ENCODE measurements around the gene KNCN. TPM values are rescaled to one million over a fixed set of nuclear protein-coding genes. Genes with fewer than 3 reads are reported as not detected.

KNCN gene
- total and polyA plus RNA-seq, 10 donors: not detected

GRCh38 chr1:46532498-46533178, 18.8 kb downstream of the KNCN start:
- no peaks in the 10 kb centered on the region for H3K9me3 ChIP-seq
- no peak for TF ChIP-seq POLR2A (IDR thresholded peaks at IDR 0.05)
- TF ChIP-seq CTCF (IDR thresholded peaks at IDR 0.05 in 8 of 11, conservative IDR thresholded peaks at IDR 0.05 in 3 of 11): peak in 10 of 11 experiments; percentile 12 to 79 (median 58)
- peak in 2 of 3 donors; percentile 7 to 30 for TF ChIP-seq POLR2AphosphoS5 (IDR thresholded peaks at IDR 0.05)
- H3K27me3 ChIP-seq (replicated peaks in 1 of 7): peaks cover 0 to 92% (median 15%) of the 10 kb centered on the region in 7 donors
- H3K4me1 ChIP-seq: peaks cover 0 to 19% (median 10%) of the 10 kb centered on the region in 6 donors
- peak overlapping the region in 4 of 8 donors; percentile 3 to 56 (median 50) for H3K27ac ChIP-seq
- intact Hi-C loops (cut with DNase I; ENCODE audit: low total_unique reads): no loop called here
- peak; percentile 94 for DNase-seq
- H3K36me3 ChIP-seq: no peaks in the 10 kb centered on the region
- H3K4me3 ChIP-seq: peak overlapping the region in 7 of 8 donors; percentile 22 to 70 (median 41)
- WGBS, 5 donors: 0 to 2% (median 1%) methylated on average over 26 to 31 of the region's 31 CpGs

DNA sequence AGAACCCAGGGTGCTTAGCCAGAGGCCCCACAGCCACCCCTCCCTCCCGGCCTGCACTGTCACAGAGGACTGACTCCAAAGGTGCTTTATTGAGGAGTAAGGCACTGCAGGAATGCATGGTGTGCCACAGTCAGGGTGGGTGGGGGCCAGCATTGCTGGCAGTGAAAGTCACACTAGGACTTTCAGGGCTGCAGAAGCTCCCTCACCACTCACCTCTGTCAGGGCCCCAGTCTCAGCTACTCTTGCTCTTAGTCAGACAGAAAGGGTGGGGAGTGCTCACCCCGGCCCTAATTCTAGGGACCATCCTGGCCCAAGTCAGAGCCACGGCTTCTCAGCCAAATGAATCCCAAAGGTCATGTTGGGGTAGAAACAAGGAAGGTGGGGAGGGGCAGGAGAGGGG, 19.4 kb downstream of the KNCN start:
- WGBS, 5 donors: 55 to 83% (median 65%) methylated on average over 2 to 3 of the region's 3 CpGs
- peaks cover 0 to 94% (median 15%) of the 10 kb centered on the region in 7 donors for H3K27me3 ChIP-seq (replicated peaks in 1 of 7)
- intact Hi-C loops (cut with DNase I; ENCODE audit: low total_unique reads): no loop called here

DNA sequence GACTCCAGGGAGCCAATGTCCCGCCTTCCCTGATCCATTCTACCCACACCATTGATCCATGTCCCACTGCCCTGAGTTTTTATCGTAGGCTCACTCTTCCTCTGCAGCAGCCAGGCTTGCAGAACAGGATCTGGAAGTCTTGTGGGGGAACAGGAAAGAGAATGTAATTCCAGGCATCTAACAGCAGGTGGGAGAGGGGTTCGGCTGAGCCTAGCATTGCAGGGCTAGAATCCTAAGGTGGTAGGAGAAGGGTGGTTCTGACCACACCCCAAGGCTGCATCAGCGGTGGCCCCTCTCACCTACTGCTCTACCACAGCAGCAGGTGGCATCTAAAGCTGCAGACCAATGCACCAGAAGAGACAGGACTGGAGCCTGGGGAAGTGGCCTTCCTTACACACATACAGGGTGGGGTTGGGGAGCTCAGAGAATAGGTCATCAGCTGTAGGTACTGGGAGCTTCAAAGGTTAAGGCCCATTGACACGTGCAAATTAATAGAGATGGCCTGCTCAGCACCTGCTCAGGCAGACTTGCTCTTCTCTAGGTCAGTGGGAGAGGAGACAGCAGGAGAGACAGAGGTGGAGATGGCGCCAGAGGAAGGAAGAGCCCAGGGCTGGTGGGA, 20.5 kb downstream of the KNCN start:
- Histone ChIP-seq H3K4me1 (peaks cover 0 to 19% (median 10%) of the 10 kb centered on the region in 6 donors), H3K27ac (no peak overlapping the region), H3K9me3 (no peaks in the 10 kb centered on the region), H3K36me3 (no peaks in the 10 kb centered on the region), H3K4me3 (no peak overlapping the region), H3K27me3 (replicated peaks in 1 of 7) (peaks cover 0 to 96% (median 17%) of the 10 kb centered on the region in 7 donors)
- 57 to 64% (median 62%) methylated on average over 6 of the region's 6 CpGs for WGBS, 5 donors
- no peak for DNase-seq
- TF ChIP-seq POLR2AphosphoS5 (IDR thresholded peaks at IDR 0.05): no peak
- no peak for TF ChIP-seq POLR2A (IDR thresholded peaks at IDR 0.05)
- TF ChIP-seq CTCF (IDR thresholded peaks at IDR 0.05 in 8 of 11, conservative IDR thresholded peaks at IDR 0.05 in 3 of 11): no peak
- intact Hi-C loops (cut with DNase I; ENCODE audit: low total_unique reads): no loop called here

More for the DNA sequence above, 19.4 kb downstream of the KNCN start:
- TF ChIP-seq CTCF (IDR thresholded peaks at IDR 0.05 in 8 of 11, conservative IDR thresholded peaks at IDR 0.05 in 3 of 11) (no peak), POLR2A (IDR thresholded peaks at IDR 0.05) (no peak), POLR2AphosphoS5 (IDR thresholded peaks at IDR 0.05) (no peak)
- DNase-seq: no peak
- H3K36me3 ChIP-seq: no peaks in the 10 kb centered on the region
- H3K9me3 ChIP-seq: no peaks in the 10 kb centered on the region
- no peak overlapping the region for H3K4me3 ChIP-seq
- H3K4me1 ChIP-seq: peaks cover 0 to 19% (median 10%) of the 10 kb centered on the region in 6 donors
- H3K27ac ChIP-seq: no peak overlapping the region

- H3K9me3 ChIP-seq: no peaks in the 10 kb centered on the region
- peaks cover 0 to 19% (median 10%) of the 10 kb centered on the region in 6 donors for H3K4me1 ChIP-seq
- 38 to 65% (median 63%) methylated on average over 1 to 3 of the region's 3 CpGs for WGBS, 5 donors
- TF ChIP-seq CTCF (IDR thresholded peaks at IDR 0.05 in 8 of 11, conservative IDR thresholded peaks at IDR 0.05 in 3 of 11): no peak
- intact Hi-C loops (cut with DNase I; ENCODE audit: low total_unique reads): no loop called here
- H3K27me3 ChIP-seq (replicated peaks in 1 of 7): peaks cover 0 to 96% (median 18%) of the 10 kb centered on the region in 7 donors
- H3K4me3 ChIP-seq: no peak overlapping the region
- no peak for DNase-seq
- H3K27ac ChIP-seq: no peak overlapping the region
- H3K36me3 ChIP-seq: no peaks in the 10 kb centered on the region
Observed at GRCh38 chr1:46530311-46530710, 21.1 kb downstream of the KNCN start.

Data from spleen (tissue), 11 donors.